GM21576 (cell line): ENCODE measurements around the gene ADISSP.

Experiments used
- ATAC-seq: cut with Tn5 transposase; IDR thresholded peaks from one replicate; pipeline ENCODE4 v1.9.1; 2021; ENCODE audit warnings: mild to moderate bottlenecking, moderate library complexity; ENCODE audit not compliant: unreplicated experiment

ADISSP gene

DNA sequence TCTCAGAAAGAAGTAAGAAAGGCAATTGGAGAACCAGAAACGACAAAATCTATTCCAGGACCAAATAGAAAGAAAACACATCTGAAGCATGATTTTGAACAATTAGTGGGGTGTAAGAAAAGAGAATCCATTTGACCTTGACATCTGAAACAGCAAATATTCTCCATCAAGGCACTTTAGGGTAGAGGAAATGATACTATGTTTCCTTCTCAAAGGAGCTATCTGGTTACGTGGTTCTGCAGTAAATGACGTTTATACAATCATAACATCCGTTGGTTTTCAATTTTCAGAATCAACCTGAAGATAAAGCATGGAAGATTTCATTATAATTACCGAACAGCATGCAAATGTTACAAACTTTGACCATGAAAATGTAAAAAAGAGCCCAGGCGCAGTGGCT is 46.9 kb downstream of the ADISSP start:
- ATAC-seq: no peak

DNA sequence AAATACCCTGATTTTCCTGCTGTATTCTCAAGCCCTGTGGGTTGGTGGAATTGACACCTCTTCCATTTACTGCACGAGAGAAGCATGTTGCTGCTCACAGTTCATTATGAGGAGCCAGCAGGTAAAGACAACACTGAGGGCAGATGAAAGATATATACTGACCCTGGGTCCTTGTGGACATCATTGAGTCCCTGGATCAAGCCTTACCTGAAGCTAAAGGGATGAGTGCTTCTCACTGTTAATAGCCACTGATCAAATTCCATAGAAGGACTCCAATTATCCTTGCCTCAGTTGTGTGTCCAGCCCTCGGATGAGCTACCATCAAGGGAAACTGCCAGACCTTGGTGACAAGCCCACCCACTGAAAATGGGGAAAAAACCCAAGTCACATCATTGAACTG is 47.5 kb downstream of the ADISSP start:
- no peak for ATAC-seq

DNA sequence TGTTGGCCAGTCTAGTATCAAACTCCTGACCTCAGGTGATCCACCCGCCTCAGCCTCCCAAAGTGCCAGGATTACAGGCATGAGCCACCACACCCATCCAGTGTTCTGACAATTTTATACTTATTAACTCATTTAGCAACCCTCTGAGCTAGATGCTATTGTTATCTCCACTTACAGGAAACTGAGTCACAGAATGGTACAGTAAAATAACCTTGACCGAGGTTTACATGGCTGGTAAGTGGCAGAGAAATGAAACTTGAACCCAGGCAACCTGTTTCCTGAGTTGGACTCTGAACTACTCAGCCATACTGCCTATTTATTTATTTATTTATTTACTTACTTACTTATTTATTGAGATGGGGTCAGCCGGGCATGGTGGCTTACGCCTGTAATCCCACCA is 48.5 kb downstream of the ADISSP start:
- ATAC-seq: no peak

DNA sequence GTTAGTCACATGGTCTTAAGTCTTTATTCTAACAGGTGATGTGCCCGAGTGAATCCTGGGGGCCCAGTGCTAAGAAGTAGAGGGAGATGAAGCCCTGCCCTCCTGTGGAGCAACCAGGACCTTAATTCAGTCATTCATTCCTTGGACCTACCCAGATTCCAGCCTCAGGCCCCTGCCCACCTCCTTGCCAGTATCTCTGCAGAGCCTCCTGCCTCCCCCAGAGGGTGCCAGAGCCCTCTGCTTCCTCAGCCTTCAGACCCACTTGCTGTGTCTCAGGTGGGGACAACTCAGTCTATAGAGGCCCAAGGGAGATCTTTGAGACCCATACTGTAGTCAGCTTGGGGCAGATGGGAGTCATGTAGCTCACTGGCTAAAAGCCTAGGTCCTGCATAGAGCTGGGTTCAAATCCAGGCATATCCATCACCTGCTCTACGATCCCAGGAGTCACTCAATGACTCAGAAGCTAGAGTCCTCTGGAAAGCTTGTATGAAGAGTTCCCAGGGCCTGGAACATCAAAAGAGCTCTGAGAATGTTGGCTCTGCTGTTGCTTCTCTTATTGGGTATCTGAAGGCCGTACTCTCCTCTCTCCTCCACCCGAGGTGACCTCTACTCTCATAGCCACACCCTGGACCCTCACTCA is 51.2 kb downstream of the ADISSP start:
- ATAC-seq: no peak

DNA sequence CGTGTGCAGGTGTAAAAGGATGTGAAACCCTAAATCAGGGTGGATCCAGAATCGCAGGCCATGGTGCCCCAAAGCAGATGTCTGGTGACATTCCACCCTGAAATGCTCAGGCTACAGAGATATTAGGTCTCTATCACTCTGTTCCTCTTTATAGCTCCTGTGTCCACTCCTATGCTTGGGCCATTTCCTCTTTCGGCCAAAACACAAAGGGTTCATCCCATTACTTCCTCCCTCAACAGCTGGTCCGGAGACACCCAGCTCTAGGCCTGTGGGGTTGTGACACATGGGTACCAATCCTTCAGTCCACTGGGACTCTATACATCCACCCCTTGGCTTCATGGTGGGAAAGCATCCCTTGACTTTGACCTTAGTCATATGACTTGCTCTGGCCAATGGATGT is 53.5 kb downstream of the ADISSP start:
- no peak for ATAC-seq

DNA sequence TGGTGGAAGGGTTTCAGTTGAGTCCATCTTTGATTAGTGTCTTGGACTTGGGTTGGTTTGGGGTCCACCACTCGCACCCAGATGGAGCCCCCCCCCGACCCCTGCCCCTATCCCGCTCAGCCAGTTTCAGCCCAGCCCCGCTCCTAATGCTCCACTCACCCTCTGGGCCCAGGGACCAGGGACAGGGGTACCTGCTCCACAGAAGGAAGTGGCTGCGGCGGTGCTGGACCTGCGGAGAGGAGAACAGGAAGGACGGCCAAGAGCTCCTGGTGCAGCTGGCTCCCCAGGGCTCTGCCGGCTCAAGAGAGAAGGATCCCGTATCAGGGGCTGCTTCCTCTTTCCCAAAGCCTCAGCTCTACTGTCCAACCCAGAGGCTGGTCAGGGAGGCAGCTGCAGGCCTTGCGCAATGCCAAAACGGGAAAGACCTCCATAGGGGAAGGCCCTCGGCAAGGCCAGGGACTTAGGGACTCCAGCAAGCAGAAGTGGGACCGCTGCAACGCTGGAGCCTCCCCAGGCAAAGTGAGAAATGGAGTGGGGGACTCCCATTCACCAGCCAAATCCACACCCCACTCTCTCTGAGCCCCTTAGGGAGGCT is 55.2 kb downstream of the ADISSP start, which contains the start of gene SIGLEC1:
Gene SIGLEC1 (minus strand): TSS at position 322 of the 595 bp plus-strand sequence. CDS start 5,472 bp downstream, outside the sequence.
- no peak for ATAC-seq

DNA sequence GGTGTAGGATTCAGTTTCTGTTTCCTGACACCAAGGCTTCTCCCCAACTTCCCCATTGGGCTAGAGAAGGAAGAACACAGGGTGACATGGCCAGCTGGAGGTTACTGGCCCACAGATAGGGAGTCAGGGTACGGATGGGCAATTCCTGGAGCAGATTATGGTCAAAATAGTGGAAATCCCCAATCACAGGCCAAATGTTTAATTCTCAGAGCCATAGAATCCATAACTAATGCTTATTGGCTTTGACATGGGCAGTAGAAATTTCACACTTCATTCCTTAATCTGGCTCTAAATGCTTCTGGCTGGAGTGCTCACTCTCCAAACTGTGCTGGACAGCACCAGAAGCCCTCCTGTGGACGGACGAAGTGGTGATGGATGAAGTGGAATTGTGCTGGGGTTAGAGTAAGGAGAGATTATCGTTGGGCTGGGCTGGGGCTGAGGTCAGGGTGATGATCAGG is 56.0 kb downstream of the ADISSP start:
- no peak for ATAC-seq

DNA sequence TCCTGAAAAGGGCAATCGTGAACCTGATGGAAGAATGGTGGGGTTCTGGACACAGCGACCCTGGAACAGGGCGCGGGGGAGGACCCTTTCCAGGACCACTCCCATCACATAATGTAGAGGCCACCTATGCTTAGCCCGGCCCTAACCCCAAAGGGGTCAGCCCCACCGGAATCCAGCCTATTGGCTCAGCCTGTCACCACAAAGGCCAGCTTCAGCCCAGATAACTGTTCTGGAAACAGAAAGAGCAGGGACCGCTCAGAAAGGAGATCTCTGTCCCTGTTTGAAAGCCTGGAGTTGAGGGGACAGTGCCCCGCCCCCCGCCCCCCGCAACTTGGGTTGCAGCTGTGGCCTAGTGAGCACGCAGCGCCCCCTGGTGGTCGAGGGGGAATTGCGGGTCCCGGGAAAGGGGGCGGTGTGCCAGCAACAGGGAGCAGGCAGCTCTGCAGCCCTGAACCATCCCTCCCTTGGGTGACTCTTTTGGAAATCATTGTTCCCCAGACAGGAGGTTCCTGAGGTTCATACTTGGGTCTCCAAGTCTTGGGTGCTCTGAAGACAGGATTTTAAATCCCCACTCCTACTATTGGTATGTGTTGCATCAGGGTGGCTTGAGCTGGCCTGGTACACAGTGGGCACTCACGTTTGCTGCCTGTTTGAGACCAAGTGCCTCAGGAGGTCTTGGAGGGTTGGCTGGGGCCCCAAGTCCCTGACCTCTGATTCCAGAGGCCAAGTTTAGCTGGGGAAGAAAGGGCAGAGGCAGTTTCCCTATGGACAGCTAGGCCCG is 56.7 kb downstream of the ADISSP start:
- ATAC-seq: no peak

DNA sequence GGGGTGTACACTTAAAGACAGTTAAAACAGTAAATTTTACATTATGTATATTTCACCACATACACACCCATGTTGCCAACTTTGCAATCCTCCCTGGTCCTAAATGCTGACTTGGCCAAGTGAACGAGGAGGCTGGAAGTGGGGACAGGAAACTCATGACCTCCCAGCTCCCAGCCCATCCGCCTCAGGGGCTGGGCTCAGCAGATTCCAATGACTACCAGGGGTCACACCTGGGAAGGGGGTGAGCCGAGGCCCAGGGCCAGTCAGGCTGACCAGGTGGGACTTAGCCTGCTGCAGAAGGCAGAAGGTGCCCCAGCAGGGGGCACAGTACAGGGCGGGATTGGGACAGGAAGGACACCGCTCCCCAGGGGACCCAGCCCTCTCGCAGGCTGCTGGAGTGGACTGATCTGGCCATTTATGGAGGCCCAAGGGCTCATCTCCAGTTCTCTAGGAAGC is 57.5 kb downstream of the ADISSP start:
- ATAC-seq: no peak

DNA sequence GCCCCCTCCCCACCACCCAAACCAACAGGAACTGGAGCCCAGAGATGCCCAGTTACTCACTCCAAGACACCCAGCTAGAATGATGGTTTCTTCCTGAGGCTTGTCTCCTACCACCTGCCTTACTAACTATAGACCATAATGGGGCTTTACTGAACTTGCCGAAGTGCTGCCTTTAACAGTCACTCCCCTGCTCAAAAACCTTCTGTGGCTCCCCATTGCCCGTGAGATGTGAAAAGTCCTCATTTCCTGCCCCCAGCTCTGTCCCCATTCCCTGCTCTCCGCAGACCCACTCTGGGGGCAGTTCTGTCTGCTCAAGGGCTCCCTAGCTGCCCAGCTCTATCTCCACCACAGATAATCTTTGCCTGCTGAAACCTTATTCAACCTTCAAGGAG is 60.0 kb downstream of the ADISSP start:
- no peak for ATAC-seq

DNA sequence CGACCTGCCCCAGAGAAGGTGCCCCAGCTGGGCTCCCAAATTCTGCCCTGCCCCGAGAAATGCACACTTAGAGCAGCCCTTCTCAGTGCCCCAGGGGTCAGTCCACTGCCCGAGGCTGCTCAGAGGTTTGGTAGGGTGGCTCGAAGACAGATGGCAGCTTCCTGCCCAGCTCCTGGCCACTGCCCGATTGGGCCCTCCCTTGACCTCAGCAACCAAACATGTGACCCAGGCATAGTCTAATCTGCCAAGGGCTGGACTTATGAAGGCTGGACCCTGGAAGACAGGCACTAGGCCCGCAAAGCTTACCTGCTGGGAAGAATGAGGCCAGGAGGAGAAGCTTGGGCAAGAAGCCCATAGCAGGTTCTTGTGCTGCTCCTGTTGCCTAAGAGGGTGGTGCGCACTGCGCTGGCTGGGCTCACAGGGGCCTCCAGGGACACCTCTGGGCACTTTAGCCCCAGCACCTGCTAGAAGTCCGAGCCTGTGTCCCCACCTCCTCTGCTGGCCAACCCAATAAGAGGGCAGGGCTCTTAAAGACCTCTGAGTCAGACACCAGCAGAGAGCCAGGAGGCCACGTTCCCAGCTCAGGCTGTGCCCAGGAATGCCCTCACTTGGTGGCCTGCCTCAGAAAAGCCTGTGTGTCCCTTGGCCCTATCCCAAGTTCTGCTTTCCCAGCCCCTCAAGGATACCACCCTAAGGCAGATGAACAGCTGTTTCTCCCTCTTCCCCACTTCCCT is 60.6 kb downstream of the ADISSP start:
- no peak for ATAC-seq

DNA sequence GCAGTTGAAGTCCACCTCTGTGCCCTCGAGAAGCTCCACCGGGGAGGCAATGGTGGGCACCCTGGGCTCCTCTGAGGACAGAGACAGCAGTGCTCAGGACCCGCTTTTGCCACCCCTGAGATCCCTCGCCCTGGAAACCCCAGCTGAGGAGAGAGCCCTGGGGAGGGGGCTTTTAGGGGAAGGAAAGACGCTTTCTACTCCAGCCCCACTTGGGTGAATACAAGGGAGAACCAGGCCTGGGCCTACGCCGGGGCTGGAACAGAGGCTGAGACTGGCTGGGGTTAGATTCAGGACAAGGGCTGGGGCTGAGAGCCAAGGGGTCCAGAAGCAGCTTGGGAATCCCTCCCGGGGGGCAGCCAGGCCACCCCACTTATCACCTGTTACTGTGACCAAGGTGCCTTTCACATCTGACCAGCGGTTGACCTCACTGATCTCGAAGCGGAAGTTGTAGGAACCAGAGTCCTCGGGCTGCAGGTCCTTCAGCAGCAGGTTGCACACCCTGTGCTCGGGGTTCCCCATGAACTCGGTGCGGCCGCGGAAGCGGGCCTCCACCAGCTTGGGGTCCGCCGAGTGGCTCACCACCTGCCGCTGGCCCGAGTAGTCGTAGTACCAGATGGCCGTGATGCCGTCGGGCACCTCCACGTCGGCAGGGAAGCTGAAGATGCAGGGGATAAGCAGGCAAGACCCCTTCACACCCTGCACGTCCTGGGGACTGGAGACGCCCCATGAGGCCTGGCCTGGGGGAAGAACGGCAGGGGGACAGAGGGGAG is 61.4 kb downstream of the ADISSP start:
- ATAC-seq: no peak

DNA sequence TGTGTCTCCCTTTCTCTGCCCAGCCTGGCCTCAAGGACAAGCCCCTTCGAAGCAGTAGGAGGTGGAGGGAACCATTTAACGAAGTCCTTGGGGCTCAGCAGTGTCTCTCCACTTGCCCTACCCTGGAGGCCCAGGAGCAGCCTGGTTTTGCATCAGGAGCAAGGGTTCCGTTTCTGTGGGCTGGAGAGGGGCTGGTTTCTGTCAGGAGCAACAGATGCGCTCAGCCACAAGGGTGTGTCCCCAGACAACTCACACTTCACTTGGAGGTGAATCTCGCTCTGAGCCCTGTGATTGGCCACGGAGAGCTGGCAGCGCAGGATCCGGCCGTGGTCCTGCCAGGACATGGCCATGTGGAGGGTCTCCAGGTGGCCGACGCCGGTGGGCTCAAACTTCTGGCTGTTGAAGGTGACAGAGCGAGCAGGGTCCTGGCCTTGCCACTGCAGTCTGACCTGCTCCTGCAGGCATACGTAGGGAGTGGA is 62.0 kb downstream of the ADISSP start:
- ATAC-seq: no peak

DNA sequence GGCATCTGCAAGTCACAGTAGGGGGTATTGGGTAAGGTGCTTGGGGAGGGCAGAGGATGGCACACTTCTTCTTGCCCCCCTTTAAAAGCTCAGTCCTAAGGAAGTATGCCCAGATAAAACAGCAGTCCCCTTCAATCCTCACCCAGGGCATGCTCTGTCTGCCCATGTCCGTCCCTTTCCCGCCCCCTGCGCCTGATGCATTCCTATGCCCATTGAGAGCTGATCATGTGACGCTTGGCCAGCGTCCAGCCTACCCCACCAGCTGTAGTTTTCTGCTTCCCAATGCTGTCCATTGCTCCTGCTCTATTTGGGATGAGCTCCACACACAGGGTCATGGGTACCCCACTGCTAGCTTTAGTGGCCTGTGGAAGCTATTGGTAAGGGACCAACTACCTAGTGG is 63.5 kb downstream of the ADISSP start:
- no peak for ATAC-seq
